HCT116 (cell line): ENCODE measurements around the gene UBR3. TPM values are rescaled to one million over a fixed set of nuclear protein-coding genes. Genes with fewer than 3 reads are reported as not detected.

Experiments
- ATAC-seq: fragments of 200-7000 bp; cut with Tn5 transposase; 2 replicates; pipeline ENCODE4 v1.9.1; 2020; ENCODE audit warnings: mild to moderate bottlenecking, moderate library complexity
- BruUV-seq: library from RNA; stranded (reverse); fragments of 400-500 nt; replicated peaks from 2 replicates; lab custom pipeline; 2021; lab: Mats Ljungman, UMichigan
- CTCF ChIA-PET: fragments of 300-600 bp; sonication (Branson Sonifier 250); formaldehyde crosslinking; loops from one replicate; lab custom pipeline; 2021; ENCODE audit warnings: antibody characterized with exemption; lab: Charles Lee
- POLR2A ChIA-PET: fragments of 300-600, 350-600 bp; sonication (Branson Sonifier 250); formaldehyde crosslinking; loops from one replicate; lab custom pipeline; 2021; ENCODE audit warnings: antibody characterized with exemption; lab: Charles Lee
- RAD21 ChIA-PET, 2 experiments: fragments of 300-600 bp; sonication (Branson Sonifier 250); formaldehyde crosslinking; loops; one replicate each; lab custom pipeline; 2023; ENCODE audit warnings: low total read pairs in 2 of 2; ENCODE audit not compliant: uncharacterized antibody in 2 of 2, unreplicated experiment in 2 of 2, low non-redundant PET in 1 of 2; lab: Charles Lee
- DNase-seq: peaks from one replicate; pipeline ENCODE4 v3.0.0-alpha.2; 2010; ENCODE audit warnings: low read depth, low spot score
- H2AFZ ChIP-seq: fragments of 200-600 bp; shearing (Covaris generic), sonication (generic); 2 replicates; pipeline ENCODE4 v1.6.1; 2017; ENCODE audit warnings: low read depth, mixed run types, mixed read lengths, antibody characterized with exemption, low read length; ENCODE audit not compliant: poor library complexity, severe bottlenecking
- H3K27ac ChIP-seq: 2 replicates; pipeline ENCODE4 v1.5.1; 2012; ENCODE audit warnings: low read depth, low read length
- H3K27me3 ChIP-seq: fragments of 200-600 bp; sonication (generic); 2 replicates; pipeline ENCODE4 v1.6.1; 2016; ENCODE audit warnings: mixed run types, low read length, mixed read lengths; ENCODE audit not compliant: insufficient read depth
- H3K36me3 ChIP-seq, 2 experiments: fragments of 200-500 bp in 1 of 2; fragments of 200-600 bp in 1 of 2; sonication (Bioruptor generic) in 1 of 2; sonication (generic) in 1 of 2; 2 replicates each; pipeline versions ENCODE4 v1.5.1 to v1.6.1; 2014 to 2016; ENCODE audit warnings: low read length in 2 of 2, inconsistent platforms in 1 of 2, mixed read lengths in 1 of 2, mixed run types in 1 of 2; ENCODE audit not compliant: insufficient read depth in 2 of 2, control insufficient read depth in 1 of 2
- H3K4me1 ChIP-seq, 2 experiments: fragments of 200-600 bp in 1 of 2; sonication (generic) in 1 of 2; 2 replicates each; pipeline versions ENCODE4 v1.5.1 to v1.6.1; 2012 to 2017; ENCODE audit warnings: low read length in 2 of 2, inconsistent platforms in 1 of 2, mild to moderate bottlenecking in 1 of 2, mixed read lengths in 1 of 2, mixed run types in 1 of 2, moderate library complexity in 1 of 2; ENCODE audit not compliant: insufficient read depth in 2 of 2, control insufficient read depth in 1 of 2
- H3K4me2 ChIP-seq: fragments of 200-600 bp; sonication (generic); 2 replicates; pipeline ENCODE4 v1.6.1; 2017; ENCODE audit warnings: mixed run types, low read length, mixed read lengths
- H3K4me3 ChIP-seq, 2 experiments: fragments of 200-600 bp in 1 of 2; sonication (generic) in 1 of 2; replicated peaks in 1 of 2; 2 replicates each; pipeline ENCODE4 v1.5.1; 2011 to 2016; ENCODE audit warnings: low read length in 2 of 2, control low read depth in 1 of 2, low read depth in 1 of 2, mild to moderate bottlenecking in 1 of 2, mixed read lengths in 1 of 2, mixed run types in 1 of 2
- H3K79me2 ChIP-seq: fragments of 200-600 bp; sonication (generic); 2 replicates; pipeline ENCODE4 v1.6.1; 2017; ENCODE audit warnings: mild to moderate bottlenecking, mixed run types, low read length, moderate library complexity, mixed read lengths; ENCODE audit not compliant: insufficient read depth
- H3K9ac ChIP-seq: fragments of 200-600 bp; sonication (generic); 2 replicates; pipeline ENCODE4 v1.6.1; 2016; ENCODE audit warnings: low read length, mixed read lengths
- H3K9me2 ChIP-seq: fragments of 200-600 bp; sonication (generic), shearing (Covaris generic); 2 replicates; pipeline ENCODE4 v1.6.1; 2017; ENCODE audit warnings: mixed run types, mild to moderate bottlenecking, moderate library complexity; ENCODE audit not compliant: insufficient read depth
- H3K9me3 ChIP-seq, 2 experiments: fragments of 200-500 bp in 1 of 2; fragments of 200-600 bp in 1 of 2; sonication (Bioruptor generic) in 1 of 2; sonication (generic) in 1 of 2; 2 replicates each; pipeline ENCODE4 v1.6.1; 2014 to 2017; ENCODE audit warnings: low read length in 2 of 2, mixed read lengths in 2 of 2, inconsistent platforms in 1 of 2, low read depth in 1 of 2, mild to moderate bottlenecking in 1 of 2, mixed run types in 1 of 2, moderate library complexity in 1 of 2; ENCODE audit not compliant: control insufficient read depth in 1 of 2, insufficient read depth in 1 of 2
- H4K20me1 ChIP-seq: fragments of 200-600 bp; sonication (generic), shearing (Covaris generic); 2 replicates; pipeline ENCODE4 v1.6.1; 2017; ENCODE audit warnings: mixed run types, mild to moderate bottlenecking, moderate library complexity; ENCODE audit not compliant: insufficient read depth
- CBX3 ChIP-seq: IDR thresholded peaks from 2 replicates; pipeline ENCODE4 v1.6.1; 2012; ENCODE audit warnings: low read depth
- CEBPB ChIP-seq: IDR thresholded peaks from 2 replicates; pipeline ENCODE4 v1.6.1; 2012; ENCODE audit warnings: low read depth
- CTCF ChIP-seq, 3 experiments: fragments of 200-600 bp in 1 of 3; sonication (generic) in 1 of 3; IDR thresholded peaks in 2 of 3; conservative IDR thresholded peaks in 1 of 3; 2 replicates each; pipeline ENCODE4 v1.5.1; 2012 to 2017; ENCODE audit warnings: low read depth in 2 of 3, low read length in 2 of 3, antibody characterized with exemption in 1 of 3, borderline replicate concordance in 1 of 3, control low read depth in 1 of 3, mild to moderate bottlenecking in 1 of 3, mixed read lengths in 1 of 3, mixed run types in 1 of 3, moderate library complexity in 1 of 3; ENCODE audit not compliant: insufficient read depth in 1 of 3
- EGR1 ChIP-seq: IDR thresholded peaks from 2 replicates; pipeline ENCODE4 v1.6.1; 2012; ENCODE audit warnings: low read depth
- ELF1 ChIP-seq: IDR thresholded peaks from 2 replicates; pipeline ENCODE4 v1.6.1; 2012; ENCODE audit warnings: low read depth, borderline replicate concordance
- EZH2 ChIP-seq: fragments of 200-600 bp; sonication (generic); IDR thresholded peaks from 2 replicates; pipeline ENCODE4 v1.6.1; 2017; ENCODE audit warnings: antibody characterized with exemption, mixed run types
- FOSL1 ChIP-seq: IDR thresholded peaks from 2 replicates; pipeline ENCODE4 v1.6.1; 2012; ENCODE audit warnings: low read depth
- JUND ChIP-seq: IDR thresholded peaks from 2 replicates; pipeline ENCODE4 v1.6.1; 2012
- MAX ChIP-seq: IDR thresholded peaks from 2 replicates; pipeline ENCODE4 v1.6.1; 2012
- POLR2AphosphoS5 ChIP-seq: IDR thresholded peaks from 2 replicates; pipeline ENCODE4 v1.6.1; 2011; ENCODE audit warnings: mild to moderate bottlenecking, low read depth, low read length, moderate library complexity
- RAD21 ChIP-seq: IDR thresholded peaks from 2 replicates; pipeline ENCODE4 v1.6.1; 2012; ENCODE audit warnings: low read depth, mild to moderate bottlenecking
- REST ChIP-seq: IDR thresholded peaks from 2 replicates; pipeline ENCODE4 v1.6.1; 2012; ENCODE audit warnings: low read depth
- SIN3A ChIP-seq: IDR thresholded peaks from 2 replicates; pipeline ENCODE4 v1.6.1; 2012; ENCODE audit warnings: low read depth
- SP1 ChIP-seq: IDR thresholded peaks from 2 replicates; pipeline ENCODE4 v1.6.1; 2012; ENCODE audit warnings: low read depth
- SRF ChIP-seq: IDR thresholded peaks from 2 replicates; pipeline ENCODE4 v1.6.1; 2012; ENCODE audit warnings: low read depth
- TCF7L2 ChIP-seq: IDR thresholded peaks from 2 replicates; pipeline ENCODE4 v1.7.0; 2011; ENCODE audit warnings: borderline replicate concordance, inconsistent platforms; ENCODE audit not compliant: insufficient read depth, insufficient read length; ENCODE audit errors: extremely low read depth
- YY1 ChIP-seq: IDR thresholded peaks from 2 replicates; pipeline ENCODE4 v1.6.1; 2011; ENCODE audit warnings: low read length, low read depth, moderate library complexity, mild to moderate bottlenecking; ENCODE audit not compliant: insufficient replicate concordance; ENCODE audit errors: extremely low read depth
- ZFX ChIP-seq: fragments of 450-650 bp; IDR thresholded peaks from 2 replicates; pipeline ENCODE4 v1.6.1; 2017
- intact Hi-C: fragments of 100-400 bp; cut with micrococcal nuclease; formaldehyde crosslinking; loops from 2 replicates; pipeline ENCODE4 v1.10.0; 2022
- total RNA-seq: library from RNA; stranded (reverse); gene quantifications from one replicate; pipeline ENCODE4 v1.2.1, GENCODE V29; 2021; ENCODE audit not compliant: unreplicated experiment

UBR3 gene
- total RNA-seq, 1 experiment from 2014 or later, result 29.5 TPM

- BruUV-seq, result no TSS peak
- TF ChIP-seq SP1 (no peak), REST (no peak), RAD21 (no peak)
- no peaks in the 10 kb centered on the region for H3K9me2 ChIP-seq
- no peak for ATAC-seq
- CTCF ChIA-PET, result no interaction called here
- H3K79me2 ChIP-seq, result no peaks in the 10 kb centered on the region
- no peak for DNase-seq
- H3K9ac ChIP-seq, result no peak overlapping the region
- POLR2A ChIA-PET, result no interaction called here
- RAD21 ChIA-PET, result no interaction called here
- no peak overlapping the region for H2AFZ ChIP-seq
- H3K4me1 ChIP-seq, result no peaks in the 10 kb centered on the region
- no peaks in the 10 kb centered on the region for H3K9me3 ChIP-seq
- no peaks in the 10 kb centered on the region for H4K20me1 ChIP-seq
- no peaks in the 10 kb centered on the region for H3K27me3 ChIP-seq
- no peak overlapping the region for H3K27ac ChIP-seq
- intact Hi-C loops, result no loop called here
- H3K36me3 ChIP-seq, result no peaks in the 10 kb centered on the region
- H3K4me3 ChIP-seq, result no peak overlapping the region
- no peak overlapping the region for H3K4me2 ChIP-seq
Observed at GRCh38 chr2:170034596-170034995, 207.3 kb downstream of the UBR3 start.

GRCh38 chr2:170038734-170039133, 211.5 kb downstream of the UBR3 start:
- BruUV-seq, result no TSS peak
- no peak overlapping the region for H3K4me2 ChIP-seq
- POLR2A ChIA-PET, result no interaction called here
- TF ChIP-seq CBX3 (no peak), SP1 (no peak), CEBPB (no peak), YY1 (no peak), FOSL1 (no peak), SRF (no peak), POLR2AphosphoS5 (no peak), MAX (no peak), CTCF (IDR thresholded peaks at IDR 0.05 in 2 of 3, conservative IDR thresholded peaks at IDR 0.05 in 1 of 3; ENCODE audit: borderline replicate concordance in 1 of 3, insufficient read depth in 1 of 3, low read depth in 2 of 3, low read length in 2 of 3) (no peak), ZFX (no peak), SIN3A (no peak), RAD21 (no peak), TCF7L2 (no peak), EZH2 (no peak), ELF1 (no peak), JUND (no peak), EGR1 (no peak)

More at GRCh38 chr2:170038734-170039133, 211.5 kb downstream of the UBR3 start:
- H3K27ac ChIP-seq, result no peak overlapping the region
- ChIA-PET RAD21 (no interaction called here), CTCF (no interaction called here)
- DNase-seq, result no peak
- no peaks in the 10 kb centered on the region for H3K9me2 ChIP-seq
- H3K9me3 ChIP-seq, result no peaks in the 10 kb centered on the region
- H3K79me2 ChIP-seq, result no peaks in the 10 kb centered on the region
- no peaks in the 10 kb centered on the region for H4K20me1 ChIP-seq
- H3K27me3 ChIP-seq, result no peaks in the 10 kb centered on the region
- H2AFZ ChIP-seq, result no peak overlapping the region
- H3K36me3 ChIP-seq, result no peaks in the 10 kb centered on the region
- no peaks in the 10 kb centered on the region for H3K4me1 ChIP-seq
- intact Hi-C loops, result no loop called here
- ATAC-seq, result no peak
- no peak overlapping the region for H3K9ac ChIP-seq
- no peak overlapping the region for H3K4me3 ChIP-seq
